ENCODE measurements around the gene MEF2B.

Gene MEF2B

DNA sequence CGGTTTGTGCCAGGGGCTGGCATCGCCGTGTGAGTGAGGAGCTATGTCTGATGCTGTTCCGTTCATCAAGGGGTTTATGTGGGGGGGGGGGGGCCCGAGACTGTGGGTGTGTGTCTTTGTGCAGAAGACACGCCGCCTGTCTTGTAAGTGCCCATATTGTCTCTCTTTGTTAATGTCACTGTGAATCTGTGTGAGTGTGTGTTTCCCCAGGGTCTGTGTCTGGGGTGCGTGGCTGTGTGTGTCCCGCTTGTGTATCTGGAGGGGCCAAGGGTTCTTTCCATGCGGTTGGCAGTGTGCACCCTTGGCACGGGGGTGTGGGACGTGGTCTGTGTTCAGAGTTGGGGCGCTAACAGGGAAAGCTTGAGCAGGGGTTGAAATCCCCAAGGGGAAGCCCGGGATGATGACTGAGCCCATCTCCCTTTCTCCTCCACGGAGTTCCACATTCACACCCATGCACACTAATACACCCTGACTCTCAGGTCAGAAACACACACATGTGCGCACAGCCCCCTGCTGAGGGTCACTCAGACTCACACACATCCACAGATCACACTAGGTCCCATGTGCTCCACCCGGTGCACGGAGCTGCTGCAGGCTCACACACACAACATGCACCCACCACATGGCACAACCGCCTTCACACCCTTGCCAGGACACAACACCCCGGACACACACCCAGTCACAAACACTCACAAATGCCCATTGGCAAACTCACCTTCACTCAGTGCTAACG, 43.5 kb upstream of the MEF2B start:
- DNase-seq (ENCODE audit: low spot score) = no peak
- in situ Hi-C loops (cut with MboI; ENCODE audit: low pct_unique_long_range_greater_than_20kb, low sequenced_read_pairs, unreplicated experiment) = no loop called here
- TF ChIP-seq, protein P1, sequence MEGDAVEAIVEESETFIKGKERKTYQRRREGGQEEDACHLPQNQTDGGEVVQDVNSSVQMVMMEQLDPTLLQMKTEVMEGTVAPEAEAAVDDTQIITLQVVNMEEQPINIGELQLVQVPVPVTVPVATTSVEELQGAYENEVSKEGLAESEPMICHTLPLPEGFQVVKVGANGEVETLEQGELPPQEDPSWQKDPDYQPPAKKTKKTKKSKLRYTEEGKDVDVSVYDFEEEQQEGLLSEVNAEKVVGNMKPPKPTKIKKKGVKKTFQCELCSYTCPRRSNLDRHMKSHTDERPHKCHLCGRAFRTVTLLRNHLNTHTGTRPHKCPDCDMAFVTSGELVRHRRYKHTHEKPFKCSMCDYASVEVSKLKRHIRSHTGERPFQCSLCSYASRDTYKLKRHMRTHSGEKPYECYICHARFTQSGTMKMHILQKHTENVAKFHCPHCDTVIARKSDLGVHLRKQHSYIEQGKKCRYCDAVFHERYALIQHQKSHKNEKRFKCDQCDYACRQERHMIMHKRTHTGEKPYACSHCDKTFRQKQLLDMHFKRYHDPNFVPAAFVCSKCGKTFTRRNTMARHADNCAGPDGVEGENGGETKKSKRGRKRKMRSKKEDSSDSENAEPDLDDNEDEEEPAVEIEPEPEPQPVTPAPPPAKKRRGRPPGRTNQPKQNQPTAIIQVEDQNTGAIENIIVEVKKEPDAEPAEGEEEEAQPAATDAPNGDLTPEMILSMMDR (IDR thresholded peaks at IDR 0.05; ENCODE audit: extremely low read depth, insufficient read depth, missing control alignments) = no peak

DNA sequence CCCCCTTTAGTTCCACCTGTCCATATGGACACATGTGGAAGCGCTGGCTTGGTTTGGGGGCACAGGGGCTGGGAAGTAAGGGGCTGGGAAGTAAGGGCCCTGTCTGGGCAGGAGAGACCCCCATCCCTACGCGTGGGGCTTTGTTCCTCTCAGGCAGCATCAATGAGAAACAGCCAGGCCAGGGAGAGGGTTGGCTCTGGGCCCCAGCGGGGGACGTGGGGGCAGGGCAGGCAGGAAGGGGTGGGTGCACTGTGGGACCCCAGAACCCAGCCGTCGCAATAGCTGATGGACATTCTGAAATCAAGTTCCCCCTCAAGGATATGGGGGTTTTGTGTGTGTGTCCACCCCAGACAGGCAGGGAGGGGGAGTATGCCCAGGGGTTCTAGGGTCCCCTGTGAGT, 42.9 kb upstream of the MEF2B start:
- no peak for DNase-seq (ENCODE audit: low spot score)
- TF ChIP-seq, protein P1 (IDR thresholded peaks at IDR 0.05; ENCODE audit: extremely low read depth, insufficient read depth, missing control alignments) = no peak
- in situ Hi-C loops (cut with MboI; ENCODE audit: low pct_unique_long_range_greater_than_20kb, low sequenced_read_pairs, unreplicated experiment) = no loop called here

- TF ChIP-seq, protein P1 (IDR thresholded peaks at IDR 0.05; ENCODE audit: extremely low read depth, insufficient read depth, missing control alignments) = no peak
- in situ Hi-C loops (cut with MboI; ENCODE audit: low pct_unique_long_range_greater_than_20kb, low sequenced_read_pairs, unreplicated experiment) = no loop called here
- DNase-seq (ENCODE audit: low spot score) = no peak
Observed at GRCh38 chr19:19211499-19212420, 41.7 kb upstream of the MEF2B start, which contains the start of gene NCAN. Gene NCAN (plus strand): TSS chr19:19211958. CDS start chr19:19216954, 4,996 bp downstream.

- TF ChIP-seq, protein P1 (IDR thresholded peaks at IDR 0.05; ENCODE audit: extremely low read depth, insufficient read depth, missing control alignments) = no peak
- in situ Hi-C loops (cut with MboI; ENCODE audit: low pct_unique_long_range_greater_than_20kb, low sequenced_read_pairs, unreplicated experiment) = no loop called here
- DNase-seq (ENCODE audit: low spot score) = no peak
Observed at GRCh38 chr19:19209372-19209771, 39.3 kb upstream of the MEF2B start.

DNA sequence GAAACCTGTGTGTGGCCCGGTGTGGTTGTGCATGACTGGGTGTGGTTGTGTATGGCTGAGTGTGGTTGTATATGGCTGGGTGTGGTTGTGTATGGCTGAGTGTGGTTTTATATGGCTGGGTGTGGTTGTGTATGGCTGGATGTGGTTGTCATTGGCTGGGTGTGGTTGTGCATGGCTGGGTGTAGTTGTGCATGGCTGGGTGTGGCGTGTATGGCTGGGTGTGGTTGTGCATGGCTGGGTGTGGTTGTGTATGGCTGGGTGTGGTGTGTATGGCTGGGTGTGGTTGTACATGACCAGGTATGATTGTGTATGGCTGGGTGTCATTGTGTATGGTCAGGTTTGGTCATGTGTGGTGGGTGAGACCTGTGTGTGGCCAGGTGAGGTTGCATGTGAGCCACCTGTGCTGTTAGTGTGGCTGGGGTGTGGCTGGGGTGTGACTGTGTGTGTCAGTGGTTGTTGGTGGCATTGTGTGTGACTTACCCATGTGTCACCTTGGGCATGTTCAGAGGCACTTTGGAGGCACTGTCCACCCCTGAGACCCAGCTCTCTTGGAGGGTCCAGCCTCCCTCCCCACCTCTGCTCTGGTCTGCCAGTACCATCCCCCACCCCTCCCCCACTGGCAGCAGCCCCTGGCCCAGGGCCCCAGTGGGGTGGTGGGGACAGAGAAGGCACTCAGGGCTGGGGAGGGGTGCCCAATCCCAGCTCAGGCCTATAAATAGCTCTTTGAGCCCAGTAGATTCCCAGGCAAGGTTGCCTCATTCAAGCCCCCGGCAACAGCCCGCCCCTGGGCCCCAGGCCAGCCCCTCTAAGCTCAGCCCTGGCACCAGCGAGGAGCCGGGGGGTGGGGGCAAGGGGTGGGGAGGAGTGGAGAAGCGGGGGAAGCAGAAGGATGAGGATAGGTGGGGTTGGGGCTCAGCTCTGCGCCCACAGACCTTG, 37.8 kb upstream of the MEF2B start:
- TF ChIP-seq, protein P1 (IDR thresholded peaks at IDR 0.05; ENCODE audit: extremely low read depth, insufficient read depth, missing control alignments) = no peak
- in situ Hi-C loops (cut with MboI; ENCODE audit: low pct_unique_long_range_greater_than_20kb, low sequenced_read_pairs, unreplicated experiment) = no loop called here
- DNase-seq (ENCODE audit: low spot score) = no peak

DNA sequence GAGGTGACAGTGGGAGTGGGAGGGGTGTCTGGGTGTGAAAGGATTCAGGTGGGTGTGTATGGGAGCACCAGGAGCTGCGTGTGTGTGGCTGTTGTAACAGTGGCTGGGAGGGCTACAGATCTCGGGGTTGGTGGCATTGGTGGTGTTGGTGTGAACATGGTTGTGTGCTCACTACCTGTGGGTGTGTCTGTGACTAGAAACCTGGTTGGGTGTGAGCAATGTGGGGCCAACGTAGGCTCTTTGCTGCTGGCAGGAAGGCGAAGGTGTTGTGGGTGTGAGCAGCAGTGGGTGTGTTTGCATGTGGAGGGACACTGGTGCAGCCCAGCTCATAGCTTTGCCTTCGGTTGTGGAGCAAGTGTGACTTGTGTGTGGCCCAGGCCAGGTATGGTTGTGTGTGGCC, 36.9 kb upstream of the MEF2B start:
- TF ChIP-seq, protein P1 (IDR thresholded peaks at IDR 0.05; ENCODE audit: extremely low read depth, insufficient read depth, missing control alignments) = no peak
- in situ Hi-C loops (cut with MboI; ENCODE audit: low pct_unique_long_range_greater_than_20kb, low sequenced_read_pairs, unreplicated experiment) = no loop called here
- no peak for DNase-seq (ENCODE audit: low spot score)

All from GM13977 (cell line).